K562 (cell line): Measurements from ENCODE around the gene RNF212B. TPM values are rescaled to one million over a fixed set of nuclear protein-coding genes. Genes with fewer than 3 reads are reported as not detected.

ENCODE experiments used
- BCOR ChIP-seq: fragments of 450-650 bp; IDR thresholded peaks from 2 replicates; pipeline ENCODE4 v1.6.1; 2016
- CBX3 ChIP-seq, 2 experiments: IDR thresholded peaks; 1 replicate in 1 of 2; 2 replicates in 1 of 2; pipeline ENCODE4 v1.6.1; 2012; ENCODE audit warnings: inconsistent platforms in 2 of 2, low read length in 2 of 2, borderline replicate concordance in 1 of 2, control low read depth in 1 of 2
- CBX8 ChIP-seq: fragments of 200-600 bp; sonication (generic); IDR thresholded peaks from 2 replicates; pipeline ENCODE4 v1.6.1; 2012; ENCODE audit warnings: borderline replicate concordance, mixed run types, low read depth, mild to moderate bottlenecking, moderate library complexity, mixed read lengths, low read length, control low read depth, inconsistent platforms; ENCODE audit not compliant: poor library complexity, severe bottlenecking; ENCODE audit errors: extremely low read depth
- CUX1 ChIP-seq: fragments of 200-800 bp; sonication (Bioruptor generic); IDR thresholded peaks from 2 replicates; pipeline ENCODE4 v1.6.1; 2016; ENCODE audit warnings: missing genetic modification characterization, missing compliant biosample characterization
- E2F6 ChIP-seq, 2 experiments: IDR thresholded peaks; 2 replicates each; pipeline ENCODE4 v1.6.1; 2011; ENCODE audit warnings: borderline replicate concordance in 1 of 2, control low read depth in 1 of 2, low read depth in 1 of 2, low read length in 1 of 2, mild to moderate bottlenecking in 1 of 2, mixed read lengths in 1 of 2, moderate library complexity in 1 of 2; ENCODE audit not compliant: insufficient read depth in 1 of 2, insufficient read length in 1 of 2, poor library complexity in 1 of 2, severe bottlenecking in 1 of 2; ENCODE audit errors: extremely low read depth in 1 of 2
- FOXM1 ChIP-seq, 2 experiments: fragments of 450-650 bp in 1 of 2; sonication (generic) in 1 of 2; formaldehyde crosslinking in 1 of 2; IDR thresholded peaks; 2 replicates each; pipeline versions ENCODE4 v1.6.1 to v1.9.0; 2017 to 2022; ENCODE audit warnings: low read depth in 2 of 2, mild to moderate bottlenecking in 2 of 2, missing genetic modification reagents in 1 of 2, moderate library complexity in 1 of 2
- MYBL2 ChIP-seq, 2 experiments: fragments of 450-650 bp in 1 of 2; sonication (generic) in 1 of 2; formaldehyde crosslinking in 1 of 2; IDR thresholded peaks; 2 replicates each; pipeline versions ENCODE4 v1.6.1 to v1.8.1; 2017 to 2022; ENCODE audit warnings: borderline replicate concordance in 1 of 2, inconsistent platforms in 1 of 2, low read depth in 1 of 2, mild to moderate bottlenecking in 1 of 2, missing genetic modification reagents in 1 of 2, moderate library complexity in 1 of 2
- NEUROD1 ChIP-seq: fragments of 150-350 bp; IDR thresholded peaks from 2 replicates; pipeline ENCODE4 v1.6.1; 2014; ENCODE audit warnings: borderline replicate concordance, low read length, low read depth; ENCODE audit not compliant: partially characterized antibody
- PCBP2 ChIP-seq: fragments of 200-400 bp; formaldehyde crosslinking; IDR thresholded peaks from 2 replicates; pipeline ENCODE4 v1.6.1; 2018; ENCODE audit warnings: low read length, low read depth, mild to moderate bottlenecking, moderate library complexity; ENCODE audit not compliant: poor library complexity, severe bottlenecking
- POLR3G ChIP-seq: IDR thresholded peaks from 2 replicates; pipeline ENCODE4 v1.6.1; 2011; ENCODE audit not compliant: insufficient read length, insufficient replicate concordance; ENCODE audit errors: extremely low read depth
- RBM22 ChIP-seq: fragments of 200-400 bp; formaldehyde crosslinking; IDR thresholded peaks from 2 replicates; pipeline ENCODE4 v1.6.1; 2018; ENCODE audit warnings: low read length, low read depth; ENCODE audit not compliant: poor library complexity, severe bottlenecking
- SAFB ChIP-seq: fragments of 200-400 bp; formaldehyde crosslinking; IDR thresholded peaks from 2 replicates; pipeline ENCODE4 v1.6.1; 2017; ENCODE audit warnings: low read depth, low read length, borderline replicate concordance
- SMAD1 ChIP-seq: fragments of 150-350 bp; IDR thresholded peaks from 2 replicates; pipeline ENCODE4 v1.6.1; 2014; ENCODE audit warnings: low read length, low read depth; ENCODE audit not compliant: partially characterized antibody
- SMAD2 ChIP-seq: fragments of 150-350 bp; IDR thresholded peaks from 2 replicates; pipeline ENCODE4 v1.6.1; 2014; ENCODE audit warnings: low read depth, mild to moderate bottlenecking, low read length
- SP2 ChIP-seq: IDR thresholded peaks from 2 replicates; pipeline ENCODE4 v1.6.1; 2011; ENCODE audit warnings: mild to moderate bottlenecking, low read depth, low read length, moderate library complexity; ENCODE audit not compliant: poor library complexity, severe bottlenecking; ENCODE audit errors: extremely low read depth
- SRSF1 ChIP-seq: fragments of 200-400 bp; formaldehyde crosslinking; IDR thresholded peaks from 2 replicates; pipeline ENCODE4 v1.6.1; 2017; ENCODE audit warnings: mild to moderate bottlenecking, low read depth, low read length, moderate library complexity
- TAF9B ChIP-seq: fragments of 450-650 bp; IDR thresholded peaks from 2 replicates; pipeline ENCODE4 v1.6.1; 2018; ENCODE audit warnings: mild to moderate bottlenecking; ENCODE audit not compliant: partially characterized antibody
- ZNF23 ChIP-seq: fragments of 250-450 bp; sonication (Bioruptor Pico); IDR thresholded peaks from 2 replicates; pipeline ENCODE4 v1.4.0; 2020; ENCODE audit warnings: mild to moderate bottlenecking
- ZSCAN32 ChIP-seq: fragments of 450-650 bp; formaldehyde crosslinking; IDR thresholded peaks from 2 replicates; pipeline ENCODE4 v1.4.0; 2020; ENCODE audit warnings: mild to moderate bottlenecking, moderate library complexity
- polyA plus RNA-seq, 8 experiments: library from polyadenylated mRNA; depleted of rRNA in 4 of 8; stranded (reverse) in 5 of 8; unstranded in 3 of 8; fragments of >200 nt; fragmentation: Nextera tagmentation in 2 of 8; fragmentation: Illumina TruSeq in 1 of 8; extraction: Ambion mirVana in 2 of 8; extraction: Trizol in 1 of 8; gene quantifications; 2 replicates each; pipeline versions ENCODE4 v1.2.1 to v1.2.3, GENCODE V29; 2011 to 2014; ENCODE audit warnings: inconsistent platforms in 1 of 8, missing spikeins in 1 of 8
- total RNA-seq, 7 experiments: library from RNA; depleted of rRNA in 6 of 7; stranded (reverse); fragments of >200 nt in 6 of 7; fragmentation: Illumina TruSeq in 2 of 7; extraction: Trizol in 2 of 7; gene quantifications; 2 replicates each; pipeline versions ENCODE4 v1.2.1 to v1.2.3, GENCODE V29; 2011 to 2021; ENCODE audit warnings: low replicate concordance in 1 of 7

RNF212B gene
- total and polyA plus RNA-seq, 9 of the 15 experiments (the other 6 are each of a cell fraction or from before 2014, with no cell fraction given) = 0.15 to 0.43 (median 0.27) TPM; not detected in 3

GRCh38 chr14:23306412-23307145, 68.8 kb downstream of the RNF212B start, which contains the start of gene BCL2L2 (continued):
- TF ChIP-seq CUX1 (CRISPR knock-in tag) = no peak
- TF ChIP-seq SMAD1 = peak; percentile 30
- TF ChIP-seq SP2 = no peak
- no peak for TF ChIP-seq PCBP2
- no peak for TF ChIP-seq E2F6 (IDR thresholded peaks at IDR 0.05; ENCODE audit: borderline replicate concordance in 1 of 2, extremely low read depth in 1 of 2, insufficient read depth in 1 of 2, insufficient read length in 1 of 2, low read depth in 1 of 2, low read length in 1 of 2, poor library complexity in 1 of 2, severe bottlenecking in 1 of 2)
- TF ChIP-seq ZNF23 (CRISPR knock-in tag) = no peak
- TF ChIP-seq SRSF1 = no peak
- no peak for TF ChIP-seq RBM22
- no peak for TF ChIP-seq SAFB
- no peak for TF ChIP-seq CBX8
- no peak for TF ChIP-seq BCOR
- TF ChIP-seq CBX3 (IDR thresholded peaks at IDR 0.05; ENCODE audit: borderline replicate concordance in 1 of 2, low read length in 2 of 2) = no peak; a peak in 1 of 3 replicates
- no peak for TF ChIP-seq MYBL2 (IDR thresholded peaks at IDR 0.05; ENCODE audit: low read depth)
- no peak for TF ChIP-seq MYBL2 (CRISPR knock-in tag; IDR thresholded peaks at IDR 0.05; ENCODE audit: borderline replicate concordance)
- no peak for TF ChIP-seq TAF9B
- TF ChIP-seq NEUROD1 = peak; percentile 73
- no peak for TF ChIP-seq FOXM1 (IDR thresholded peaks at IDR 0.05; ENCODE audit: low read depth)
- no peak for TF ChIP-seq FOXM1 (CRISPR knock-in tag; IDR thresholded peaks at IDR 0.05; ENCODE audit: low read depth)
- no peak; the same call in 1 of the 2 replicates for TF ChIP-seq ZSCAN32 (CRISPR knock-in tag)
- TF ChIP-seq POLR3G = no peak
- no peak for TF ChIP-seq SMAD2
